NB4 (cell line): ENCODE measurements around the gene SLPI.
A peak's percentile ranks its signal among the peaks of the same experiment; 100 is the strongest.

Experiments used
- DNase-seq: peaks from one replicate; pipeline ENCODE4 v3.0.0; 2010; ENCODE audit warnings: low read depth
- H3K4me3 ChIP-seq: one replicate; pipeline ENCODE4 v1.5.1; 2011; ENCODE audit warnings: mild to moderate bottlenecking, low read depth, low read length, moderate library complexity
- CTCF ChIP-seq: IDR thresholded peaks from one replicate; pipeline ENCODE4 v1.5.1; 2012; ENCODE audit warnings: low read depth, low read length
- MAX ChIP-seq: IDR thresholded peaks from 2 replicates; pipeline ENCODE4 v1.6.1; 2011; ENCODE audit warnings: low read depth, low read length
- MYC ChIP-seq: IDR thresholded peaks from 2 replicates; pipeline ENCODE4 v1.6.1; 2011; ENCODE audit warnings: low read depth, low read length
- POLR2A ChIP-seq: IDR thresholded peaks from 2 replicates; pipeline ENCODE4 v1.6.1; 2011; ENCODE audit warnings: mild to moderate bottlenecking; ENCODE audit not compliant: insufficient read length; ENCODE audit errors: extremely low read depth

SLPI gene

DNA sequence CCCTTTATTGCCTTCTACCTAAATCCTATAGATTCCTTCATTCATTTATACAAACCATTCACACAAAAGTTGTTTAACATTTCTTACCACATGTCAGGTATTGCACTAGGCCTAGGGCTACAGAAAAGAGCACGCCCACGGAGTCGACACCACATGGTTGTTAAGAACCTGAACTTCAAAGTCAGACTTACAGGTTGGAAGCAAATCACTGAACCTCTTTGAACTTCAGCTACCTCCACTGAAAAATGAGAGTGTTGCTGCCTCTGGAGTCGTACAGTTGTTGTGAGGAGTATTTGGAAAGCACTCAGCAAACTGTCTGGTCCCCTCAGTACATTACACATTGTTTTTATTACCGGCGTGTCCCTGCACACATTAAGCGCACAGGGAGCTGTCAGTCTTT is 3.3 kb upstream of the SLPI start:
- no peak for DNase-seq
- TF ChIP-seq CTCF (no peak), POLR2A (no peak), MYC (no peak), MAX (no peak)
- no peak overlapping the region for H3K4me3 ChIP-seq

DNA sequence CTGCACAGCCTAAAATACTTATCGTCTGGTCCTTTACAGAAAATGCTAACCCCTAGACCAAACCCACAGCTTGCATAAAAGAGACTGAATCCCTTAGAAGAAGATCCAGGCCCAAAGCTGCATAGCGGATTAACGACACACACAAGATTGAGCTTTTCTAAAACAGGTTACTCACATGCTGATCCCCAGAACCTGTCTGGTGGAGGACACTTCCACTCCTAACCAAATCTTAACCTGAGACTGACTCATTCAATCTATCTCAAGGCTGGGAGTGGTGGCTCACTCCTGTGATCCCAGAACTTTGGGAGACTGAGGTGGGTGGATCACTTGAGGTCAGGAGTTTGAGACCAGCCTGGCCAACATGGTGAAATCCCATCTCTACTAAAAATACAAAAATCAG is 2.8 kb upstream of the SLPI start:
- TF ChIP-seq MYC: no peak
- no peak for TF ChIP-seq CTCF
- no peak for TF ChIP-seq POLR2A
- no peak for TF ChIP-seq MAX
- DNase-seq: no peak
- no peak overlapping the region for H3K4me3 ChIP-seq

DNA sequence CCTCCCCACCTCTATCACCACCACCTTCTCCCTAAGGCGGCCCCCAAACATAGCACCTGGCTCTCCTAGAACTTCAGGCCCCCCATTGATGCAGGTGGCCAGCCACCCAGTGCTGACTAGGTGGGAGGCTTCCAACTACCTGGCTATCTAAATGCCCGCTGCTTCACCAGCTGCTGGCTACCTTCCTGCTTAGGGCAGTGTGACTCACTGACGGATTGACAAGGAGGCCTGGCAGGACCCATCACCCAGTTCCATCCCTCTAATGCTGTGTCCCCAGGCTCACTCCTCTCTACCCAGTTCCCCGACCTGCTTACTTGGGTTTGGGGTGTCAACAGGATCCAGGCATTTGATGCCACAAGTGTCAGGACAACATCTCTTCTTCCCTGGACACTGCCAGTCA is 1.1 kb downstream of the SLPI start:
- TF ChIP-seq POLR2A (no peak), MAX (no peak), CTCF (no peak), MYC (no peak)

GRCh38 chr20:45251884-45252560 is 2.3 kb downstream of the SLPI start:
- peak; percentile 16 for DNase-seq
- TF ChIP-seq MYC (no peak), MAX (no peak), CTCF (no peak), POLR2A (no peak)
- no peak overlapping the region for H3K4me3 ChIP-seq

More for the DNA sequence above, 1.1 kb downstream of the SLPI start:
- H3K4me3 ChIP-seq: no peak overlapping the region
- no peak for DNase-seq

DNA sequence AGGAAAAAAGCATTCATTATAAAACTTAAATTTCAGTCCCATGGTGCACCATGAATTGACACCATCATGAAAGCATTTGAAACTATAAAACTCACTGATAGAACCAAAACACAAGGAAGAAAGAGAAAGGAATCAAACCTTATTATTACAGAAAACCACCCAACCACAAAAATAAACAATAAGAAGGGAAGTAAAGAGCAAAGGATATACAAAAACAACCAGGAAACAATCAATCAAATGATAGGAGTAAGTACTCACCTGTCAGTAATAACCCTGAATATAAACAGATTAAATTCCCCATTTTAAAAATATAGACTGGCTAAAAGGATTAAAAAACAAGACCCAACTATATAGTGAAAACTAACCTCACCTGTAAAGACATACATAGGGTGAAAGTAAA is 5.8 kb downstream of the SLPI start:
- no peak for DNase-seq
- H3K4me3 ChIP-seq: no peak overlapping the region
- TF ChIP-seq MAX: no peak
- TF ChIP-seq CTCF: no peak
- no peak for TF ChIP-seq POLR2A
- TF ChIP-seq MYC: no peak

DNA sequence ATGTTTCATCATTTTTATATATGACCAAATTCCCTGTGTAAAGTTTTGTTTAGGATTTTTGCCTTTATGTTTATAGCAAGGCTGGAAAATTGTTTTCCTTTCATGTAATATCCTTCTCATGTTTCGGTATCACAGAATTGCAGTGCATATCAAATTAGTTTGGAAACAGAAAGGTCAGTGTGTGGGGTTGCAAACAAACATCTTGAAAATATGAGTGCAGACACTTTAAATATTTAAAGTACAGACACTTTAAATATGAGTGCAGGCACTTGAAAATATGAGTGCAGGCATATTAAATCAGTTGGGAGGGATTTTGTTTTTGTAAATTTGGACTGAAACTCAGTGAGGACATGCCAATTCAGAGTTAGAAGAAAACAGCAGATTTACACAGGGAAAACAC is 6.5 kb downstream of the SLPI start:
- no peak for TF ChIP-seq POLR2A
- no peak for TF ChIP-seq CTCF
- no peak for TF ChIP-seq MAX
- no peak for TF ChIP-seq MYC
- H3K4me3 ChIP-seq: no peak overlapping the region
- DNase-seq: no peak
